Ascending aorta (tissue), 2 donors: ENCODE measurements around the gene SALL3. TPM values are rescaled to one million over a fixed set of nuclear protein-coding genes. Genes with fewer than 3 reads are reported as not detected.
"Not testable (repeated sequence)": the region's sequence is repeated elsewhere in the genome, so short reads cannot be mapped to it uniquely, and the experiment has no call there.

Experiments used
- DNase-seq, 2 donors: peaks; one replicate each; pipeline ENCODE4 v3.0.0-alpha.2; 2019; ENCODE audit warnings: low spot score in 2 of 2
- H3K27ac ChIP-seq, 2 donors: fragments of 200-600 bp; sonication (generic); one replicate each; pipeline ENCODE4 v1.5.1; 2016 to 2017; ENCODE audit warnings: mild to moderate bottlenecking in 1 of 2
- H3K27me3 ChIP-seq: fragments of 200-600 bp; sonication (generic); one replicate; pipeline ENCODE4 v1.5.1; 2017
- H3K36me3 ChIP-seq, 2 donors: fragments of 200-600 bp; sonication (generic); one replicate each; pipeline ENCODE4 v1.5.1; 2016
- H3K4me1 ChIP-seq, 2 donors: fragments of 200-600 bp; sonication (generic); one replicate each; pipeline ENCODE4 v1.5.1; 2016 to 2017; ENCODE audit warnings: mild to moderate bottlenecking in 1 of 2
- H3K4me3 ChIP-seq, 2 donors: fragments of 200-600 bp; sonication (generic); one replicate each; pipeline ENCODE4 v1.5.1; 2016 to 2017; ENCODE audit warnings: mild to moderate bottlenecking in 1 of 2
- H3K9me3 ChIP-seq, 2 donors: fragments of 200-600 bp; sonication (generic); one replicate each; pipeline ENCODE4 v1.5.1; 2016
- intact Hi-C: fragments of 100-400 bp; cut with DNase I; formaldehyde crosslinking; loops from one replicate; pipeline ENCODE4 v1.15.1; 2023
- total RNA-seq: library from RNA; depleted of rRNA; stranded (reverse); fragments of >200 nt; gene quantifications from one replicate; pipeline ENCODE4 v1.1.0, GENCODE V29; 2016
- TF ChIP-seq, protein P1 (sequence below), 3 experiments: fragments of 200-600 bp in 2 of 3; fragments of 450-650 bp in 1 of 3; sonication (generic) in 2 of 3; IDR thresholded peaks; one replicate each; pipeline ENCODE4 v1.5.1; 2016 to 2019; ENCODE audit warnings: antibody characterized with exemption in 3 of 3, mild to moderate bottlenecking in 1 of 3, moderate library complexity in 1 of 3

SALL3 gene
- total RNA-seq, 1 donor from 2014 or later, result not detected

DNA sequence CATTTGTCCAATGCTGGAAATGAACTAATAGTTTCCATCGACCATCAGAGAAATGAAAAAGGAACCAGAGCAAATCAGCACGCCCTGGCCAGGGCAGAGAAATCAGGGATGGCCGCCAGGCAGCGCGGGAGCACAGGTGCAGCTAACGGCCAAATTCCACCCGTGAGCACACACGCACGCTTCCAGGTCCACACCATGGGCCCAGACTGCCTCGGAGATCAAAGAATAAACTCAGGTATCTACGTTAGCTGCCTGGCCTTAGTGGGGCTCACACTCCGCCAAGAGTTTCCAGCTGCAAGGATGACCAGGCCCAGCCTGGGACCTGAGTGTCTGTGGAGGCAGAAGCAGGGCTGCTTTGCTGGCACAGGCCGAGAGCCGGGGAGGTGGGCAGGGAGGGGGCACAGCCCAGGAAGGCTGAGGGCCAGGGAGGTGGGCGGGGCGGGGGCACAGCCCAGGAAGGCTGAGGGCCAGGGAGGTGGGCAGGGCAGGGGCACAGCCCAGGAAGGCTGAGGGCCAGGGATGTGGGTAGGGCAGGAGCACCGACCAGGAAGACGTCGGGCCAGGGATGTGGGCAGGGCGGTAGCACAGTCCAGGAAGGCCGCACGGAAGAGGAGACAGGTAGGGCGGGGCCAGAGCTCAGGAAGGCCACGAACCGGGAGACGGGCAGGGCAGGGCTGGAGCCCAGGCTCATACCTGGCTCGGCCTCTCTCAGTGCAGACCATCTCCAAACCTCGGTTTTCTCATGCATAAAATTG, 43.2 kb upstream of the SALL3 start:
- Histone ChIP-seq H3K27ac (no peak overlapping the region), H3K4me1 (no peaks in the 10 kb centered on the region), H3K36me3 (no peaks in the 10 kb centered on the region), H3K4me3 (no peak overlapping the region), H3K27me3 (no peaks in the 10 kb centered on the region), H3K9me3 (no peaks in the 10 kb centered on the region)
- intact Hi-C loops, result no loop called here
- TF ChIP-seq, protein P1, sequence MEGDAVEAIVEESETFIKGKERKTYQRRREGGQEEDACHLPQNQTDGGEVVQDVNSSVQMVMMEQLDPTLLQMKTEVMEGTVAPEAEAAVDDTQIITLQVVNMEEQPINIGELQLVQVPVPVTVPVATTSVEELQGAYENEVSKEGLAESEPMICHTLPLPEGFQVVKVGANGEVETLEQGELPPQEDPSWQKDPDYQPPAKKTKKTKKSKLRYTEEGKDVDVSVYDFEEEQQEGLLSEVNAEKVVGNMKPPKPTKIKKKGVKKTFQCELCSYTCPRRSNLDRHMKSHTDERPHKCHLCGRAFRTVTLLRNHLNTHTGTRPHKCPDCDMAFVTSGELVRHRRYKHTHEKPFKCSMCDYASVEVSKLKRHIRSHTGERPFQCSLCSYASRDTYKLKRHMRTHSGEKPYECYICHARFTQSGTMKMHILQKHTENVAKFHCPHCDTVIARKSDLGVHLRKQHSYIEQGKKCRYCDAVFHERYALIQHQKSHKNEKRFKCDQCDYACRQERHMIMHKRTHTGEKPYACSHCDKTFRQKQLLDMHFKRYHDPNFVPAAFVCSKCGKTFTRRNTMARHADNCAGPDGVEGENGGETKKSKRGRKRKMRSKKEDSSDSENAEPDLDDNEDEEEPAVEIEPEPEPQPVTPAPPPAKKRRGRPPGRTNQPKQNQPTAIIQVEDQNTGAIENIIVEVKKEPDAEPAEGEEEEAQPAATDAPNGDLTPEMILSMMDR (IDR thresholded peaks at IDR 0.05), result no peak
- DNase-seq, result no peak

DNA sequence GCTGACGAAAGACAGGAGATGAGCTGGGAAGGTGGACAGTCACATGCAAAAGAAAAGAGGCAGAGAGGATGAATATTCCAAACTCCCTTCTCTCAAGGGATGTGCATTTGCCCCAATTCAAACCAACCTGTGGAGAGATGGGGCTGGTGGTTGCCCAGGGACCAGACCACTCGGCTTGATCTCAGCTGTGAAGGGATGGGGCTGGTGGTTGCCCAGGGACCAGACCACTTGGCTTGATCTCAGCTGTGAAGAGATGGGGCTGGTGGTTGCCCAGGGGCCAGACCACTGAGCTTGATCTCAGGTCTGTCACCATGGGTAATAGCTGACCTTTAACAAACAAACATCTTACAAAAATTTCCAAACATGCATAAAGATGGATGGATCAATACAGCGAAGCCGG, 42.5 kb upstream of the SALL3 start:
- no peaks in the 10 kb centered on the region for H3K9me3 ChIP-seq
- H3K27ac ChIP-seq, result no peak overlapping the region
- no peaks in the 10 kb centered on the region for H3K27me3 ChIP-seq
- no peak overlapping the region for H3K4me3 ChIP-seq
- DNase-seq, result no peak
- no peaks in the 10 kb centered on the region for H3K36me3 ChIP-seq
- intact Hi-C loops, result no loop called here
- H3K4me1 ChIP-seq, result no peaks in the 10 kb centered on the region
- TF ChIP-seq, protein P1 (IDR thresholded peaks at IDR 0.05), result no peak

DNA sequence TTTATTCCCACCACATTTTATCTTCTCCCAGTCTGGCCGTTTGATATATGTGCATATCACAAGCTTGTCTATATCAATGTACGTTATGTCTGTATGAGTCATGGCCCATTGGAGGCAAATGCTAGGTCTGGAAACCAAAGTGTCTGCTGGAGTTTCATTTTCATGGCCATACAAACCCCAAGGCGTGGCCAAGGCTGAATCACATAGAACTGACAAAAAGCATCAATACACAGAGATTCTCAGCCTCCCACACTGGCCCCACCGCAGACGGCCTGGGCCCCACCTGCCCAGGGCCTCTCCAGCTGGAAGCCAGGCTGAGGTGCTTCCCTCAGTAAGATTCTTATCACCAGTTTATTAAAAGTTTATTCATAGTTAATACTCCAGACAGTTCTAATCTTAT, 40.5 kb upstream of the SALL3 start:
- H3K27ac ChIP-seq, result no peak overlapping the region
- no peak for DNase-seq
- intact Hi-C loops, result no loop called here

DNA sequence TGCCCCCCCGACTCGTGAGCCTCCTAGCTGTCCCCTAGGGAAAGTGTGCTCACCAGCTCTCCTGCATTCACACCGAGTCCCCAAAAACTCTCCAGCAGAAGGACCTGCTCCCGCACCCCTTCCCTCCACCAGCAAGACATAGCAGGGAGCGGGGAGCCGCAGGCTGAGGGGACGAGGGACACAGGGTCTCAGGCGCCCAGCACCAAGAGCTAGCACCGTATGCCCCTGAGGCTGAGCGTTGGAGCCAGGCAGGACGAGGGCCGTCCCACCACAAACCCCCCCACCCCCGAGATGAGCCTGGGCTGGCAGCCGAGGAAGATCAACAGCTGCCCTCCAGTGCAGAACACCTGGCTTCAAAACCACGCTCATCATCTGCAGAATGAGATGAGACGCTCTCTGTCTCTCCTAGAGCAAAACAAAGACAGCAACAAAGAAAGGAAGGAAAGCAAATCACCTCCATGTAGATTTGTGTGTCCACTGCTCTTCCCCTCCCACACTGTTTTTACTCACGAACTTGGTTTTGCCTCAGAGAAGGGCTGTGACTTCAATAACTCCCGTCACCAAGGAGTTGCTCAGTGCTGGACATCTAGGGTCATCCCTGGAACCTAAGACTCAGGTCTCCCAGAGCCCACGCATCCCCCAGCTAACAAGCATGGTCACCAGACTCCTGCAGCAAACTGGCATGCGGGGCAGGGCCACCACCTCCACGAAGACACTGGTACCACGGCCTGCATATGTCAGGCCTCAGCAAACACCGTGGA, 39.7 kb upstream of the SALL3 start:
- no peaks in the 10 kb centered on the region for H3K27me3 ChIP-seq
- TF ChIP-seq, protein P1 (IDR thresholded peaks at IDR 0.05), result no peak
- intact Hi-C loops, result no loop called here
- no peak overlapping the region for H3K4me3 ChIP-seq
- no peaks in the 10 kb centered on the region for H3K4me1 ChIP-seq
- H3K9me3 ChIP-seq, result no peaks in the 10 kb centered on the region
- DNase-seq, result no peak
- no peaks in the 10 kb centered on the region for H3K36me3 ChIP-seq
- no peak overlapping the region for H3K27ac ChIP-seq

More for the DNA sequence above, 40.5 kb upstream of the SALL3 start:
- no peaks in the 10 kb centered on the region for H3K4me1 ChIP-seq
- H3K4me3 ChIP-seq, result no peak overlapping the region
- TF ChIP-seq, protein P1 (IDR thresholded peaks at IDR 0.05), result no peak
- no peaks in the 10 kb centered on the region for H3K9me3 ChIP-seq
- no peaks in the 10 kb centered on the region for H3K36me3 ChIP-seq
- no peaks in the 10 kb centered on the region for H3K27me3 ChIP-seq

DNA sequence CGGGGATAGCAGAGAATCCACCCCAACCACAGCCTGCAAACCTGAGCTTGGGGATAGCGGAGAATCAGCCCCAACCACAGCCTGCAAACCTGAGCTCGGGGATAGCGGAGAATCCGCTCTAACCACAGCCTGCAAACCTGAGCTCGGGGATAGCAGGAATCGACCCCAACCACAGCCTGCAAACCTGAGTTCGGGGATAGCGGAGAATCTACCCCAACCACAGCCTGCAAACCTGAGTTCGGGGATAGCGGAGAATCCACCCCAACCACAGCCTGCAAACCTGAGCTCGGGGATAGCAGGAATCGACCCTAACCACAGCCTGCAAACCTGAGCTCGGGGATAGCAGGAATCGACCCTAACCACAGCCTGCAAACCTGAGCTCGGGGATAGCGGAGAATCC, 37.4 kb upstream of the SALL3 start:
- H3K27me3 ChIP-seq, H3K9me3 ChIP-seq, H3K27ac ChIP-seq, H3K4me3 ChIP-seq, DNase-seq, intact Hi-C loops, H3K4me1 ChIP-seq, H3K36me3 ChIP-seq: not testable (repeated sequence)

DNA sequence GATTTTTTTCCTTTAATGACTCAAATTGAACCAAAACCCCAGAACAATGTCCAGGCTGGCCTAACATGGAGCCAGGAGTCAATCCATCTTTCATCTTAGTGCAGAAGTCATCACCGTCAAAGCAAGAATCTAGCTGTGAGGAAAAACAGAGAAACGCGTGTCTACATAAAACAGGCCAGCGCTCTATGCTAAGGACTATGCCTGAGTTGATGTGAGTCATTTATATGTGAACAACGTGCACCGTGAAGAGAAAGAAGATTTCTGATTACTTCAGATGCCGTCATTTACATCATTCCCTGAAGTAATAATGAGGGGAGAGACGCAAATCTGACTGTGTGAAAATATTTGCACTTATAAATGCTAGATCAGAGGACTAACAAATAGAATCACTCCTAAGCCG, 34.0 kb upstream of the SALL3 start:
- intact Hi-C loops, result no loop called here
- H3K27me3 ChIP-seq, result no peaks in the 10 kb centered on the region
- no peak overlapping the region for H3K4me3 ChIP-seq
- no peak for DNase-seq
- no peaks in the 10 kb centered on the region for H3K9me3 ChIP-seq
- no peak overlapping the region for H3K27ac ChIP-seq
- H3K4me1 ChIP-seq, result no peaks in the 10 kb centered on the region
- TF ChIP-seq, protein P1 (IDR thresholded peaks at IDR 0.05), result no peak
- H3K36me3 ChIP-seq, result no peaks in the 10 kb centered on the region
